ENCODE data around the gene RNU1-2.
"Not testable (repeated sequence)": the region's sequence is repeated elsewhere in the genome, so short reads cannot be mapped to it uniquely, and the experiment has no call there.

The RNU1-2 gene

GRCh38 chr1:16911851-16912721 lies 16.3 kb downstream of the RNU1-2 start:
- DNase-seq (ENCODE audit: low spot score), result not testable (repeated sequence)

- not testable (repeated sequence) for DNase-seq (ENCODE audit: low spot score)
These were observed 17.0 kb downstream of the RNU1-2 start for GRCh38 chr1:16912742-16913141.

- no peak for DNase-seq (ENCODE audit: low spot score)
These were observed 17.5 kb downstream of the RNU1-2 start for GRCh38 chr1:16913181-16913832.

GRCh38 chr1:16913833-16914662 lies 18.3 kb downstream of the RNU1-2 start:
- DNase-seq (ENCODE audit: low spot score), result peak; percentile 98

GRCh38 chr1:16914928-16915626 lies 19.3 kb downstream of the RNU1-2 start:
- DNase-seq (ENCODE audit: low spot score), result peak; percentile 6

- peak; percentile 6 for DNase-seq (ENCODE audit: low spot score)
These were observed 19.8 kb downstream of the RNU1-2 start for GRCh38 chr1:16915627-16915973.

GRCh38 chr1:16916036-16916880 lies 20.5 kb downstream of the RNU1-2 start:
- DNase-seq (ENCODE audit: low spot score), result not testable (repeated sequence)

- DNase-seq (ENCODE audit: low spot score), result no peak
These were observed 22.6 kb downstream of the RNU1-2 start for GRCh38 chr1:16918371-16918770.

GRCh38 chr1:16918936-16919665 lies 23.3 kb downstream of the RNU1-2 start:
- DNase-seq (ENCODE audit: low spot score), result not testable (repeated sequence)

GRCh38 chr1:16920951-16921350 lies 25.2 kb downstream of the RNU1-2 start:
- DNase-seq (ENCODE audit: low spot score), result no peak

GRCh38 chr1:16921391-16922185 lies 25.8 kb downstream of the RNU1-2 start, which contains the start of gene CROCC:
Gene CROCC, plus strand, starts transcription at chr1:16921931. Its CDS starts 88 bp downstream, at chr1:16922019.
- peak; percentile 32 for DNase-seq (ENCODE audit: low spot score)

- no peak for DNase-seq (ENCODE audit: low spot score)
These were observed 26.7 kb downstream of the RNU1-2 start for GRCh38 chr1:16922466-16922865.

GRCh38 chr1:16922885-16923431 lies 27.2 kb downstream of the RNU1-2 start:
- no peak for DNase-seq (ENCODE audit: low spot score)

- no peak for DNase-seq (ENCODE audit: low spot score)
These were observed 28.6 kb downstream of the RNU1-2 start for GRCh38 chr1:16924216-16924918.

GRCh38 chr1:16924919-16925477 lies 29.2 kb downstream of the RNU1-2 start:
- no peak for DNase-seq (ENCODE audit: low spot score)

- no peak for DNase-seq (ENCODE audit: low spot score)
These were observed 30.1 kb downstream of the RNU1-2 start for GRCh38 chr1:16925635-16926490.

GRCh38 chr1:16926491-16927073 lies 30.8 kb downstream of the RNU1-2 start:
- no peak for DNase-seq (ENCODE audit: low spot score)

All from COLO829 (cell line).